HG03280 (cell line): Measurements from ENCODE around the gene GALNT5.
A peak's percentile ranks its signal among the peaks of the same experiment; 100 is the strongest.

Experiments used
- ATAC-seq: cut with Tn5 transposase; IDR thresholded peaks from one replicate; pipeline ENCODE4 v1.9.1; 2021; ENCODE audit warnings: mild to moderate bottlenecking, moderate library complexity; ENCODE audit not compliant: unreplicated experiment

The GALNT5 gene

DNA sequence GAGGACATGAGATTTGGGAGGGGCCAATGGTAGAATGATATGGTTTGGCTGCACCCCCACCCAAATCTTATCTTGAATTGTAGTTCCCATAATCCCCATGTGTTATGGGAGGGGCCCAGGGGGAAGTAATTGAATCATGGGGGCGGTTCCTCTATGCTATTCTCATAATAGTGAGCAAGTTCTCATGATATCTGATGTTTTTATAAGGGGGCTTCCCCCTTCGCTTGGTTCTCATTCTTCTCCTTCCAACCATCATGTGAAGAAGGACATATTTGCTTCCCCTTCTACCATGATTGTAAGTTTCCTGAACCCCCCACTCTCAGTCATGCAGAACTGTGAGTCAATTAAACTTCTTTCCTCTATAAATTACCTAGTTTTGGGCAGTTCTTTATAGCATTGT lies 105.1 kb downstream of the GALNT5 start:
- ATAC-seq = no peak

DNA sequence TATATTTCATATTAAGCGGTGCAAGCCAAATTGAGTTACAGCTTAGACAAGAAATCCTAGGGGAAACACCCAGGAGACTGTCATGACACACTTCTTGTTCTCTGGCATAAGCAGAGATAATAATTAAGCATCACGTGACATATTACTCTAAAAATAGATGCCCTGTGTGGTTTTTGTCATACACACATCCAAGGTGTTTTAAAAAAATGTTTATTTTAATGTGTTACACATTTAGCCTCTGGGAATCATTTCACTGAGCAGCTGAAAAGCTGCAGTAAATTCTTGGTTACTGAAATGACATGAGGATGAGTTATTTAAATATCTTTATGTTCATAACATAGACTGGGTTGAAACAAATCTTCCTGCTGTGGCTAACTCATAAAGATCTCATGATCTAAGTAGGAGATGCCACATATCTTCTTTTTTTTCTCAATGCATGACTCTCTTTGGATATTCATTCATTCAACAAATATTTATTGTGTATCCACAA lies 106.2 kb downstream of the GALNT5 start:
- ATAC-seq = peak; percentile 39
